ENCODE measurements around the gene MUC3A.
"Not testable (repeated sequence)": the region's sequence is repeated elsewhere in the genome, so short reads cannot be mapped to it uniquely, and the experiment has no call there.

MUC3A gene

DNA sequence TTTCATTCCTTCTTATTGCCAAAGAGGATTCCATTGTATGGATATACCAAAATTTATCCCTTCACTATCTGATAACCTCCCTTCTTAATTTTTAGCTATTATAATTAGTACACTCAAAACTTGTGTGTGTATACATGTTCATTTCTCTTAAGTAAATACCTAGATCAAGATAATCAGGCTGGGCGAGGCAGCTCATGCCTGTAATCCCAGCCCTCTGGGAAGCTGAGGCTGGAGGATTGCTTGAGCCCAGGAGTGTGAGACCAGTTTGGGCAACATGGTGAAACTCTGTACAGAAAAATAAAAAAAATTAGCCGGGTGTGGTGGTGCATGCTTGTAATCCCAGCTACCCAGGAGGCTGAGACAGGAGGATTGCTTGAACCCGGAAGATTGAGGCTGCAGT, 37.9 kb upstream of the MUC3A start:
- Histone ChIP-seq H3K9me3 (ENCODE audit: severe bottlenecking) (peaks cover 9% of the 10 kb centered on the region), H3K4me3 (ENCODE audit: low read depth, low read length) (no peak overlapping the region), H3K27me3 (ENCODE audit: insufficient read depth, low read depth, severe bottlenecking) (peaks cover 40% of the 10 kb centered on the region), H3K27ac (no peak overlapping the region), H3K36me3 (no peaks in the 10 kb centered on the region)
- no peak for DNase-seq
- TF ChIP-seq, protein P1, sequence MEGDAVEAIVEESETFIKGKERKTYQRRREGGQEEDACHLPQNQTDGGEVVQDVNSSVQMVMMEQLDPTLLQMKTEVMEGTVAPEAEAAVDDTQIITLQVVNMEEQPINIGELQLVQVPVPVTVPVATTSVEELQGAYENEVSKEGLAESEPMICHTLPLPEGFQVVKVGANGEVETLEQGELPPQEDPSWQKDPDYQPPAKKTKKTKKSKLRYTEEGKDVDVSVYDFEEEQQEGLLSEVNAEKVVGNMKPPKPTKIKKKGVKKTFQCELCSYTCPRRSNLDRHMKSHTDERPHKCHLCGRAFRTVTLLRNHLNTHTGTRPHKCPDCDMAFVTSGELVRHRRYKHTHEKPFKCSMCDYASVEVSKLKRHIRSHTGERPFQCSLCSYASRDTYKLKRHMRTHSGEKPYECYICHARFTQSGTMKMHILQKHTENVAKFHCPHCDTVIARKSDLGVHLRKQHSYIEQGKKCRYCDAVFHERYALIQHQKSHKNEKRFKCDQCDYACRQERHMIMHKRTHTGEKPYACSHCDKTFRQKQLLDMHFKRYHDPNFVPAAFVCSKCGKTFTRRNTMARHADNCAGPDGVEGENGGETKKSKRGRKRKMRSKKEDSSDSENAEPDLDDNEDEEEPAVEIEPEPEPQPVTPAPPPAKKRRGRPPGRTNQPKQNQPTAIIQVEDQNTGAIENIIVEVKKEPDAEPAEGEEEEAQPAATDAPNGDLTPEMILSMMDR (IDR thresholded peaks at IDR 0.05; ENCODE audit: low read depth, low read length): no peak

DNA sequence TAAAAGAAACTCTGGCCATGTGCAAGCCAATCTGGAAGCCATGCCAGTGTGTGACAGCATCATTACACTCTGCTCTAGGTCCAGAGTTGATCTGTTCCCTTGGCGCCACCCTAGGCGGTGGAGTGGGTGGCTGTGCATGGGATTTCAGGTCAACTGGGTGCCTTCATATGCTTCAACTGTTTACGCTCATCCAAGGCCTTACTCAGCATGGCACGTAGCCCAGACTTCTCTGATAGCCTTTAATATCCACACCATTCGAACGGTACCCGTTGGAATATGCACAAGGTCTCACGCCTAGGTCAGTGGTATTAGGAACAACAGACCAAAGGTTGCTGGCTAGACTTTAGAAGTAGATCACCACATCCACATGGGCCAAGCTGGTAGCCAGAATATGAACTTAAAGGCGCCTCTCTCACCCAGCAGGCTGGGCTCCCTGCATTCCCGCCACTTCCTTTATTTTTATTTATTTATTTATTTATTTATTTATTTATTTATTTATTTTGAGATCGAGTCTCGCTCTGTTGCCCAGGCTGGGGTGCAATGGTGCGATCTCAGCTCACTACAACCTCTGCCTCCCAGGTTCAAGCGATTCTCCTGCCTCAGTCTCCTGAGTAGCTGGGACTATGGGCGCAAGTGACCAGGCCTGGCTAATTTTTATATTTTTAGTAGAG, 35.0 kb upstream of the MUC3A start:
- DNase-seq: no peak
- TF ChIP-seq, protein P1 (IDR thresholded peaks at IDR 0.05; ENCODE audit: low read depth, low read length): no peak
- Histone ChIP-seq H3K27ac (no peak overlapping the region), H3K27me3 (ENCODE audit: insufficient read depth, low read depth, severe bottlenecking) (peaks cover 37% of the 10 kb centered on the region), H3K36me3 (no peaks in the 10 kb centered on the region), H3K9me3 (ENCODE audit: severe bottlenecking) (no peaks in the 10 kb centered on the region), H3K4me3 (ENCODE audit: low read depth, low read length) (no peak overlapping the region)

- Histone ChIP-seq H3K27ac (no peak overlapping the region), H3K27me3 (ENCODE audit: insufficient read depth, low read depth, severe bottlenecking) (peaks cover 36% of the 10 kb centered on the region), H3K9me3 (ENCODE audit: severe bottlenecking) (no peaks in the 10 kb centered on the region), H3K36me3 (no peaks in the 10 kb centered on the region), H3K4me3 (ENCODE audit: low read depth, low read length) (no peak overlapping the region)
- TF ChIP-seq, protein P1 (IDR thresholded peaks at IDR 0.05; ENCODE audit: low read depth, low read length): no peak
- DNase-seq: no peak
Measured at GRCh38 chr7:100914879-100915447, 34.4 kb upstream of the MUC3A start.

DNA sequence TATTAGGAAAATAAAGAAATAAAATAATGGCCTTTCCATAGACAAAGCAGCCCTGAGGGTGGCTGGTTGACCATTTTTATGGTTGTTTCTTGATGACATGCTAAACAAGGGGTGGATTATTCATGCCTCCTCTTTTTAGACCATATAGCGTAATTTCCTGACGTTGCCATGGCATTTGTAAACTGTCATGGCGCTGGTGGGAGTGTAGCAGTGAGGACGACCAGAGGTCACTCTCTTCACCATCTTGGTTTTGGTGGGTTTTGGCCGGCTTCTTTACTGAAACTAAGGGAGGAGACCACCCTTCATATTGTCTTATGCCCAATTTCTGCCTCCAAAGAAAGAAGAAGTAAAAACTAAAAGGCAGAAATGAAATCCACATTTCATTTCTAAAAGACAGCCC, 30.0 kb upstream of the MUC3A start:
- H3K36me3 ChIP-seq; H3K9me3 ChIP-seq (ENCODE audit: severe bottlenecking); H3K27ac ChIP-seq; DNase-seq; H3K4me3 ChIP-seq (ENCODE audit: low read depth, low read length): not testable (repeated sequence)
- H3K27me3 ChIP-seq (ENCODE audit: insufficient read depth, low read depth, severe bottlenecking): peaks cover 26% of the 10 kb centered on the region

- H3K4me3 ChIP-seq (ENCODE audit: low read depth, low read length); H3K36me3 ChIP-seq; H3K9me3 ChIP-seq (ENCODE audit: severe bottlenecking); H3K27ac ChIP-seq; DNase-seq: not testable (repeated sequence)
- H3K27me3 ChIP-seq (ENCODE audit: insufficient read depth, low read depth, severe bottlenecking): peaks cover 20% of the 10 kb centered on the region
Measured at GRCh38 chr7:100919779-100920437, 29.4 kb upstream of the MUC3A start.

DNA sequence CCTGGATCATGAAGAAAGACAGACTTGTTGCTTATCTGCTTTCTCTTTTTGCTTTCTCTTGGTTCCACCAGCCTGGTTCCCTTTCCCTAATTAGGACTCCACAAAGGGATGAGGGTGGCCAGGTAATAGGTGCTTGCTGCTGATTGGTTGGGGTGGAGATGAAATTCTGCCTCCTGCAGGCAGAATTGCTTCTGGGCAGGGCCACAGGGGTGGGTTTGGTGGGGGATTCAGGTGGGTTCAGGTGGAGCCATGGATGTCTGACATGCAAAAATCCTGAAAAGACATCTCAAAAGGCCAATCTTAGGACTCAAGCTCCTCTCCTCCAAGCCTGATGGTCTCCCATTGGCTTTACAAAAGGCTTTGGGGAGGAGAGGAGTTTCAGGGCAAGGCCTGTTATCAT, 28.3 kb upstream of the MUC3A start:
- Histone ChIP-seq H3K4me3 (ENCODE audit: low read depth, low read length) (no peak overlapping the region), H3K36me3 (no peaks in the 10 kb centered on the region), H3K9me3 (ENCODE audit: severe bottlenecking) (no peaks in the 10 kb centered on the region), H3K27me3 (ENCODE audit: insufficient read depth, low read depth, severe bottlenecking) (peaks cover 19% of the 10 kb centered on the region), H3K27ac (no peak overlapping the region)
- no peak for DNase-seq
- TF ChIP-seq, protein P1 (IDR thresholded peaks at IDR 0.05; ENCODE audit: low read depth, low read length): no peak

GRCh38 chr7:100923616-100924015, 25.7 kb upstream of the MUC3A start:
- peak; percentile 58 for DNase-seq
- not testable (repeated sequence) for H3K27ac ChIP-seq; H3K4me3 ChIP-seq (ENCODE audit: low read depth, low read length); H3K36me3 ChIP-seq; H3K9me3 ChIP-seq (ENCODE audit: severe bottlenecking)
- H3K27me3 ChIP-seq (ENCODE audit: insufficient read depth, low read depth, severe bottlenecking): peaks cover 15% of the 10 kb centered on the region

Measured in WERI-Rb-1 (cell line).